Adrenal gland (tissue), 12 donors: Measurements from ENCODE around the gene ABCC2. TPM values are rescaled to one million over a fixed set of nuclear protein-coding genes. Genes with fewer than 3 reads are reported as not detected.

Experiments
- DNase-seq, 7 donors: peaks; one replicate each; pipeline ENCODE4 v3.0.0-alpha.2; 2019 to 2020
- H3K27ac ChIP-seq, 5 donors: fragments of 200-600 bp; sonication (generic) in 4 of 5; 1 replicate in 3 of 5; 2 replicates in 2 of 5; pipeline versions ENCODE4 v1.5.1 to v1.8.0; 2016 to 2020; ENCODE audit warnings: mild to moderate bottlenecking in 1 of 5
- H3K27me3 ChIP-seq: fragments of 200-600 bp; 2 replicates; pipeline ENCODE4 v1.8.0; 2021
- H3K36me3 ChIP-seq, 2 donors: fragments of 200-600 bp; replicated peaks in 1 of 2; 1 replicate in 1 of 2; 2 replicates in 1 of 2; pipeline versions ENCODE4 v1.5.1 to v1.8.0; 2018 to 2022
- H3K4me1 ChIP-seq, 2 donors: fragments of 200-600 bp; replicated peaks in 1 of 2; 1 replicate in 1 of 2; 2 replicates in 1 of 2; pipeline versions ENCODE4 v1.5.1 to v1.8.0; 2018 to 2021
- H3K4me3 ChIP-seq, 4 donors: fragments of 200-600 bp; sonication (generic) in 3 of 4; one replicate each; pipeline ENCODE4 v1.5.1; 2016 to 2018
- H3K9me3 ChIP-seq, 3 donors: fragments of 200-600 bp; sonication (generic) in 1 of 3; replicated peaks in 1 of 3; 1 replicate in 2 of 3; 2 replicates in 1 of 3; pipeline versions ENCODE4 v1.5.1 to v1.8.0; 2016 to 2021
- CTCF ChIP-seq, 6 experiments: fragments of 450-650 bp in 4 of 6; fragments of 200-600 bp in 2 of 6; sonication (generic) in 1 of 6; IDR thresholded peaks; 1 replicate in 5 of 6; 2 replicates in 1 of 6; pipeline versions ENCODE4 v1.5.1 to v1.8.0; 2016 to 2021; ENCODE audit warnings: antibody characterized with exemption in 6 of 6, mild to moderate bottlenecking in 2 of 6, moderate library complexity in 1 of 6
- POLR2A ChIP-seq, 2 donors: fragments of 450-650 bp; IDR thresholded peaks; one replicate each; pipeline ENCODE4 v1.6.1; 2017; ENCODE audit warnings: antibody characterized with exemption in 2 of 2, mild to moderate bottlenecking in 2 of 2, moderate library complexity in 1 of 2
- WGBS, 4 donors: extraction: QIAGEN DNeasy Blood & Tissue Kit in 2 of 4; methylation state at CpG; one replicate each; pipeline versions ENCODE4 v1.1.5 to v1.1.7; 2013 to 2017; 5-methylcytosine and 5-hydroxymethylcytosine counted together
- intact Hi-C, 2 donors: fragments of 100-400 bp; cut with DNase I; formaldehyde crosslinking; loops; one replicate each; pipeline versions ENCODE4 v1.14.1 to v1.15.0; 2022 to 2023
- polyA plus RNA-seq, 3 donors: library from polyadenylated mRNA; stranded (reverse); fragments of 200-250 nt in 2 of 3; fragments of 350-450 nt in 1 of 3; fragmentation: Illumina TruSeq in 1 of 3; extraction: RNeasy Lipid Tissue Mini Kit (QIAGEN cat#74804) in 1 of 3; gene quantifications; one replicate each; pipeline ENCODE4 v1.2.3, GENCODE V29; 2013 to 2014
- total RNA-seq, 9 donors: library from RNA; depleted of rRNA in 4 of 9; stranded (reverse); fragments of >200 nt in 4 of 9; fragments of 120-200 nt in 1 of 9; fragmentation: NEBNext Ultra II Directional in 1 of 9; extraction: Animal tissue kit (Norgen Biotek cat#: 25700) in 1 of 9; gene quantifications; one replicate each; pipeline versions ENCODE4 v1.1.0 to v1.2.4, GENCODE V29; 2013 to 2023
- donor health status: healthy with polysubstance abuse.
- donor health status: Bipolar disorder and iron deficiency.
- donor health status: DM: yes; HTN: yes; CAD: no.
- donor health status: DM: no; HTN: no; CAD: no.
- donor health status: DM: no; HTN: no; CAD: no.
- donor health status: DM: yes; HTN: yes; CAD: no.

The ABCC2 gene
- total and polyA plus RNA-seq, 12 donors = 0.55 to 2.1 (median 0.81) TPM

GRCh38 chr10:99758211-99758891 is 24.1 kb upstream of the ABCC2 start:
- intact Hi-C loops = no loop called here
- no peak for DNase-seq
- TF ChIP-seq POLR2A (IDR thresholded peaks at IDR 0.05) (no peak), CTCF (IDR thresholded peaks at IDR 0.05) (no peak)
- no peaks in the 10 kb centered on the region for H3K4me1 ChIP-seq
- H3K9me3 ChIP-seq = no peaks in the 10 kb centered on the region
- H3K27ac ChIP-seq = no peak overlapping the region
- H3K36me3 ChIP-seq = peaks cover 0 to 44% of the 10 kb centered on the region in 2 donors
- H3K4me3 ChIP-seq = no peak overlapping the region
- WGBS, 4 donors = 87 to 97% (median 94%) methylated on average over 2 of the region's 2 CpGs
- H3K27me3 ChIP-seq = no peaks in the 10 kb centered on the region

GRCh38 chr10:99760321-99760720 is 22.1 kb upstream of the ABCC2 start:
- Histone ChIP-seq H3K4me1 (no peaks in the 10 kb centered on the region), H3K27me3 (no peaks in the 10 kb centered on the region), H3K9me3 (no peaks in the 10 kb centered on the region), H3K36me3 (peaks cover 0 to 30% of the 10 kb centered on the region in 2 donors), H3K27ac (no peak overlapping the region), H3K4me3 (no peak overlapping the region)
- TF ChIP-seq POLR2A (IDR thresholded peaks at IDR 0.05) (no peak), CTCF (IDR thresholded peaks at IDR 0.05) (no peak)
- intact Hi-C loops = no loop called here
- DNase-seq = no peak
- WGBS, 4 donors = 80 to 98% (median 96%) methylated on average over 1 of the region's 1 CpG; no CpG with 5 or more reads in 1 of the 4 donors

GRCh38 chr10:99761365-99761764 is 21.1 kb upstream of the ABCC2 start:
- DNase-seq = no peak
- intact Hi-C loops = no loop called here
- TF ChIP-seq CTCF (IDR thresholded peaks at IDR 0.05) = no peak
- TF ChIP-seq POLR2A (IDR thresholded peaks at IDR 0.05) = no peak
- no peak overlapping the region for H3K4me3 ChIP-seq
- H3K36me3 ChIP-seq = peaks cover 0 to 20% of the 10 kb centered on the region in 2 donors
- H3K27ac ChIP-seq = no peak overlapping the region
- no peaks in the 10 kb centered on the region for H3K27me3 ChIP-seq
- no peaks in the 10 kb centered on the region for H3K4me1 ChIP-seq
- H3K9me3 ChIP-seq = no peaks in the 10 kb centered on the region

DNA sequence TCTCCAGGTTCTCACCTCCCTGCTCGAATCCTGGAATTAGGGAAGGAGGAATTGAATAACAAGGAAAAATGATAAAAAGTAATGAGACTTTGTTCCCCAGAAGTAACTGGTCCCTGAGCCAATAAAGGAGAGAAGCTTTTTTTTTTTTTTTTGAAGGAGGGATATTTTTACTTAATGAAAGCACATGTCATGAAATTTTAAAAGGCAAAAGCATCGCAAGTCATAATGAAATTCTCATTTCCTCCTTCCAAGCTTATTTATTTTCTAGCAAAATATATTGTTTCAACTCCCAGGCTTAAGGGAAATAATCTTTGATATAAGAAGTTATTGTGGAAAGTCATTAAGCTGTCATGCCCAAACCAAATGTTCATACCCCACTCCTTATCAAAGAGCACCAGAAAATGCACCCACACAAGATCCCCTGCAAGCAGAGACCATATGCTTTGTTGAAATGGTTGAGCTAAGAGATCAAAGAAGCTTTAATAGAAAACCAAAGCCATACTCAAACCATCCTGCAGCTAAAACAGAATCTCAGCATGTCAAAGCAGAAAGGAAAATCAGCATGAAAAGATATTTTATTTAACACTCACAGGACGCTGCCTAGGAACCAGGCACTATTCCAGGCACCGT is 16.7 kb upstream of the ABCC2 start:
- DNase-seq = no peak
- no peaks in the 10 kb centered on the region for H3K27me3 ChIP-seq
- WGBS, 4 donors = 71 to 81% (median 77%) methylated on average over 4 of the region's 4 CpGs
- no peaks in the 10 kb centered on the region for H3K4me1 ChIP-seq
- H3K27ac ChIP-seq = no peak overlapping the region
- intact Hi-C loops = no loop called here
- no peaks in the 10 kb centered on the region for H3K9me3 ChIP-seq
- H3K36me3 ChIP-seq = no peaks in the 10 kb centered on the region
- TF ChIP-seq CTCF (IDR thresholded peaks at IDR 0.05) (no peak), POLR2A (IDR thresholded peaks at IDR 0.05) (no peak)
- no peak overlapping the region for H3K4me3 ChIP-seq
